Endothelial cell of umbilical vein (primary cell): Measurements from ENCODE around the gene ADGRD1.

Experiments used
- CTCF ChIP-seq, 2 donors: IDR thresholded peaks; 1 replicate in 1 of 2; 2 replicates in 1 of 2; pipeline ENCODE4 v1.5.1; 2011; ENCODE audit warnings: low read length in 2 of 2, mild to moderate bottlenecking in 2 of 2, moderate library complexity in 2 of 2, control low read depth in 1 of 2, inconsistent platforms in 1 of 2, low read depth in 1 of 2; ENCODE audit not compliant: insufficient read depth in 1 of 2; ENCODE audit errors: extremely low read depth in 1 of 2
- MYC ChIP-seq: IDR thresholded peaks from one replicate; pipeline ENCODE4 v1.6.1; 2011; ENCODE audit warnings: mild to moderate bottlenecking, low read depth, low read length
- POLR2A ChIP-seq: IDR thresholded peaks from 2 replicates; pipeline ENCODE4 v1.6.1; 2012; ENCODE audit warnings: low read depth, mild to moderate bottlenecking, control low read depth, low read length

- no peak for TF ChIP-seq CTCF (IDR thresholded peaks at IDR 0.05; ENCODE audit: extremely low read depth in 1 of 2, insufficient read depth in 1 of 2, low read depth in 1 of 2, low read length in 2 of 2)
- TF ChIP-seq MYC, result no peak
- TF ChIP-seq POLR2A, result no peak
These were observed 36.1 kb upstream of the ADGRD1 start for GRCh38 chr12:130917607-130918006.
